C4-2B (cell line): ENCODE measurements around the gene HOMER3.

Experiments used
- CTCF ChIP-seq: fragments of 450-650 bp; conservative IDR thresholded peaks from 2 replicates; pipeline ENCODE4 v1.5.1; 2017; ENCODE audit warnings: mild to moderate bottlenecking
- ZFX ChIP-seq: fragments of 450-650 bp; IDR thresholded peaks from 2 replicates; pipeline ENCODE4 v1.6.1; 2017

- TF ChIP-seq CTCF (no peak), ZFX (no peak)
Observed at GRCh38 chr19:18951721-18952281, 10.8 kb upstream of the HOMER3 start.
